ENCODE measurements around the gene TAS2R1.
"Not testable (repeated sequence)": the region's sequence is repeated elsewhere in the genome, so short reads cannot be mapped to it uniquely, and the experiment has no call there.

TAS2R1 gene

DNA sequence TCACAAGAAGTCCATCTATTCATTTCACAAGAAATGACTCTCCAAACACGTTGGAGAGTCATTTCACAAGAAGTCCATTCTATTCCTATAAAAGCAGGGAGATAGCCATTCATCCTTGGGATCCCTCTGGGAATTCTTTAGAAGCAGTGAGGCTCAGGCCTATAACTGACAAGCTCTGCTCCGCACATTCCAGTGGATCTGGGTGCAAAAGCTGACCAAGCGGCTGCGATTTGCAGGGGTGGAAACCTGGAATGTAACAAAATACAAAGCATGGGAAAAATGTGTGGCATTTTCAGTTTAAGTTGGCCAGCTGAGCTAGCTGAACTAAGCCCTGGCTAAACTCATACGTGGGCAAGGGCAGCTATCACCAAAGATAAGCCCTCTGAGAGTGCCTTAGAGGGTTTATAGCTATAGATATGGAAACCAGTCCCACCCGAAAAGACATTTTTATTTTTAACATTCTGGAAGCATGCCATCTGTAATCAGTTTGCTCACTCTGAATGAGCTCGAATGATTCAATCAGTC lies 8.7 kb downstream of the TAS2R1 start:
- no peak for DNase-seq

DNA sequence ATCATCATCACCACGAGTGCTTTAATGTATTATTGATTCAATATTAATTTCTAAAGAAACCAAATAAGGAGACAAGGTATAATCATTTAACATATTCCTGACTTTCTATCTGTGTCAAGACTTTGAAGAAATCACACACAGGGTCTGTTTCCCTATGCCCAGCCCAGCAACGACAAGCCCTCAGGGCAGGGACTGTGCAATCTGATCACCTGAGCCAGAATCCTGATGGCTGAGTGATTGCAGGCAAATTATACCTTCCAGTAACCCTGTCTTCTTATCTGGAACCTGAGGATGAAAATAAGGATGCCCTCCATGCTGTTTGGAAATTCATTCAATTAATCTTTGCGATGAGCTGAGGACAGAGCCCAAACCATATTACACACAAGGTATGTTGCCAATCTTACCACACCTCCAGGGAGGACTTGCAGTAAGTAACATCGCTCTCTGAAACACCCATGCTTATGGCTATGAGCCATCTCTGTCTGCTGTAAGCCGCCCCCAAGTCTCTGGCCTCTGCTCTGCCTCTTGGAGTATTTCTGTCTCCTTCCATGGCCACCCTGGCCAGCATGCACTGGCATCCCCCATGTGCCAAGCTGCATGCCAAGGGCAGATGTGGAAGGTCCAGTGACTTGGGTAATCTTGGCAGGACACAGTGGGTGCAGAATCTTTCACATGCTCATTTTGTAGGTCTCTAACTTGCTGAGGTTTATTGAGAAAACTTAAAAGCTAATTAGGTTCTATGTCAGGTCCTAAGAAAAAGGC lies 10.6 kb downstream of the TAS2R1 start:
- DNase-seq: no peak

DNA sequence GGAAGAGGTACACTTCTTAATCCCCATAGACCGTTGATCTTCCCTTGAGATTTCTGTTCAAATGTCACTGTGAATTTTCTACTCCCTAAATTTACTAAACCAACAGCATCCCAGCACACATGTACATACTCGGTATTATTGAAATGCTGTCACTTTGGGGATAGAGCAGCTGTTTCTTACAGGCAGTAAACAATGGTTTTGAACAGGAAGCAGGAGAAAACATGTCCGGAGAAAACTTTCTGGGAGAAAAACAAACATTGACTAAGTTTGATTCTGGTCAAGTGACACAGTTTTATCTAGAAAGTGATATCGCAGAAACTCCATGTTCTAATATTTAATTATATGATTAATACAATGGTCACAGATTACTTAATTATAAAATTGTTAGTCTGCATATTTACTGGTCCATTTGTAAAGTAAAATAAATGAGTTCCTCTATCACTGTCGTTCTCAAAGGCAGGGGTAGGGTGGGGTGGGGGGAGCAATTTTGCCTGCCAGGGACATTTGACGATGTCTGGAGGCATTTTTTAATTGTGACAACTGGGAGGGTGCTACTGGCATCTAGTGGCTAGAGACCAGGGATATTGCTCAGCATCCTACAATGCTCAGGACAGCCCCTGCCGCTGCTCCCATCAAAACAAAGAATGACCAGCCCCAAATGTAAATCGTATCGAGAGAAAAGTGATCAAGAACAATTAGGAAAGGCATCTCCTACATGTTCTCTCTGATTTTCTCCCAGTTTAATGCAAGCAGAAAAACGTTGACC lies 12.2 kb downstream of the TAS2R1 start:
- DNase-seq: no peak

DNA sequence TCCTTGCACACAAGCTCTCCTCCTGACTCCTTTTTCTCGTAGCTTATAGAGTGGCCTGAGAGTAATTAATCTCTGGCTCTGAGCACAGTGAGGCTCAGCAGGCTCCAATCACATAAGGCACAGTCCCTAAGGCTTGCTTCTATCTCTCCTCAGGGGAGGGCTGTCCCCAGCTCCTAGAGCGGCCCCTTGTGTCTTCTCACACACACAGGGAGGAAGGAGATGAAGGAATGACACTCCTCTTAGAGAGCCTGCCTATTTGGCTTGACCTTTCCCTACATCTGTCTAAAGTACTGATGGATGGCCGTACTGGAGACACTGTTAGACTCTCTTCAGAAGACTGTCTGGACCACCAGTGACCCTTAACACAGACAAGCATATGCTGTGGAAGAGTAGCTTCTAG lies 12.9 kb downstream of the TAS2R1 start:
- DNase-seq: no peak

DNA sequence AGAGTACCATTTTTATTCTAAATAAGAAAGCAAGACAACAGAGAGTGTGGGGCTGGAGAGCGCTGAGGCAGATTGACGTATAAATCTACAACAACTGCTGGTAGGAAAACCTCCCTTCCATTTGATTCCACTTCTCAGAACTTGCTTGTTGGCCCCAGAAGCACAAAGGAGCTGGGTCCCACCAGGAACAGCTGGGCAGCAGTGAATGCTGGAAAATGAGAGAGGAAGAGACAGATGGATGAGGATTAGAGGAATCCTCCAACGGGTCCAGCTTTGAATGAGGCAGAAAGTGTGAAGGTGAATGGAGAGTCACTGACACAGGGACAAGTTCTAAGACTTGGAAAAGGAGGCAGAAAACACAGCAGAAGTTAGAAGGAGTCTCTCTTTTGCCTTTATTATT lies 14.8 kb downstream of the TAS2R1 start:
- DNase-seq: no peak

DNA sequence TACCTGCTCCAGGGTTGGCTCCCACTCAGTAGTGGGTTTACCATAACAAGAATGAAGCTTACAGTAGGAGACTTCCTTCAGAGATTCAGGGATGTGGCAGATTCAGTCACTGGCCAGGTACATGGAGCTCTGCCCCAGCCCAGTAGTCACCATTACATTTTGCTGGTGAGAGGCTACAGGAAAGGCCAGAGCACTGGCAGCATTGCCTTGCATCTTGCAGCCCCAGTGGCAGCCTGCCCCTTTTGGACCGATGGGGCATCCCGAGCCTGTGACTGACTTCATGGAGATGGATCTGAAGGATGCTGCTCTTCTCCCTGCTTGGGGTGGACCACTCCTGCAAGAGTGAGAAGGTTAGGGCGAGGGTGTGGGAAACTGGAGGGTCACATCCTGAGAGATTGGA lies 16.8 kb downstream of the TAS2R1 start:
- no peak for DNase-seq

DNA sequence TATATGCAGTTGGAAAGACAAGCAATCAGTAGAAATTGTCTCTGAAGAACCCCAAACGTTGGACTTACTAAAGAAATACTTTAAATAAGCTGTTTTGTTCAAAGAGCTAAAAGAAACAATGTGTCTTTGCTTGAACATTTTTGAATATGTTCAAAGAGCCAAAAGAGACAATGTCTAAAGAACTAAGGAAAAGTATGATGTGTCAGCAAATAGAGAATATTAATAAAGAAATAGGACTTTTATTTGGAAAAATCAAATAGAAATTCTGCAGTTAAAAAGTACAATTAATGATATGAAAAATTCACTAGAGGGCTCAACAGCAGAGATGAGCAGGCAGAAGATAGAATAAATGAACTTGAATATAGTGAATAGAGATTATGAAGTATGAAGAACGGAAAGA lies 19.2 kb downstream of the TAS2R1 start:
- DNase-seq: no peak

DNA sequence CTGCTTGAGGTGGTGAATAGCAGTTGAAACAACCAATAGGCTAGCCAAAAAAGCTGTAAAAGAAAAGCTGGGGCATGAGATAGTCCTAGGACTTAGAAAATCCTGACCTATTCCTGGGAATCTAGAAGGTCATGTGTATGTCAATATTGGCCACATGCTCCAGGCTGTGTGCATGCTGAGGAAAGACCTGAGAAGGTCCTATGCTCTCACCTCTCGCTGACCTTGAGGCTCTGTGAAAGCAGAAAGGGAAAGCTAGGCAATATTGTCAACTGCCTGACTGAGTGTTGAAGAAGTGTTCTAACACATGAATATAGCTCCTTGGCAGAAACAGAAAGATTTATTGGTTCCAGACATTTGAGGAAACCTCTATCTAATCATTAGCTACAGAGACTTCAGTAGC lies 19.8 kb downstream of the TAS2R1 start:
- DNase-seq: no peak

DNA sequence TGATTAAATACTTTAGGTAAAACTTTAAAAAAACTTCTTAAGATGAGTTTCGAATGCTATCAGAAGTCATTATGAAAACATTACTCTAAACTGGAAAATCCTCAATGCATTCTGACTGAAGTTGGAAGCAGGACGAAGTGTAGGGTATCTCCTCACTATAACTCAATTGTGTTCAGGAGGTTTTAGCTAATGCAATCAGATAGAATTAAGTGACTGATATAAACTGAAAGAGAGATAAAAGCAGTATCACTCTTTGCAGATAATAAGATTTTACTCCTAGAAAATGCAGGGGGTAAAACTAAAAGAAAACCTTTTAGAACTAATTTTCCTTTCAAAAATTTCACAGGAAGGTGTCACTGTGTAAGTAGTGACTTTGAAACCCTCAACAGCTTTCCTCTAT lies 22.1 kb downstream of the TAS2R1 start:
- DNase-seq: no peak

DNA sequence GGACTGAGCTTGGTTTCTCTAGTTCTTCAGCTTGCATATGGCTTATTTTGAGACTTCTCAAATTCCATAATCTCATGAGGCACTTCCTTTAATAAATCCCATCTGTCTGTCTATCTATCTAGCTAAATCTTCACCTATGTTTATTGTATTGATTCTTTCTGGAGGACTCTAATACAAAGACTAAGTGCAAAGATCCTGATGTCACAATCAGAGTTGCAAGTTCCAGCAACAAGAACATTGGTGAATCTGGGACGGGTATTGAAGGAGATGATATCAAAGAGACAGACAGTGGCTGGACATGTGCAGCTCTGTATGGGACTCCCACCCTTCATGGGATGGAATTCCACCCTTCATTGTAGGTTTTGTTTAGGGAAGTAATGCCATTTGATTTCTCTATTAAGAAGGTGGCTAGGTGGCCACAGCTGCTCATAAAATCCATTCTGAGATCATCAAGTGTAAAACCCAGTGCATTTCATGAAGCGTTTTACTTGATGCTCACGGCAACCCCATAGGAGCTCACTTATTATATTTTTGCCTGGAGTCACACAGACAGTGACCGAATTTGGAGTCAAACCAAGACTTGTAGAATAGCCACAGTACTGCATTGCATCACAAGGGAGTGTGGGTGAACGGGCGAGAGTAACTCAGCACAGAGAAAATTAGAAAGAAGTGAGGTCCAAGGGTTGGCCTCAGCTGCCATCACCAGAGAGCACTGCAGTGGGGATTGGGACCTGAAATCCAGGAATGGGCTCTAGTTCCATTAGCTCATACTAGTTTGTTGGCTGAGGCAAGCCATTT lies 24.9 kb downstream of the TAS2R1 start:
- no peak for DNase-seq

DNA sequence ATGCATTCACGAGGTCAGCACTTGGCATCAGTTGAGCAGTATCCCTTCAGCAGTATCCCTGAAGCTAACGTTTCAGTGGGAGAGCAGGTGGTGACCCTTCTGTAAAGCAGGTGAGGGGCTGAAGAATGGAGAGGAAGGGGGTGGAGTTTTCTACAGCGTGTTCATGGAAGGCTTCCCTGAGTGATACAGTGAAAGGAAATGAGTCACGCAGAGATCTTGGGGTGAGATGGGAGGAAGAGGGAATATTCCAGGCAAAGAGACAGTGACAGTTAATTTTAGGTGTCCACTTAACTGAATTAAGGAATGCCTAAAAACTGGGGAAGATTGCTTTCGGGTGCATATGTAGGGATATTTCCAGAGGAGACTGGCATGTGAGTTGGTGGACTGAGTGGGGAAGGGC lies 25.7 kb downstream of the TAS2R1 start:
- DNase-seq: no peak

DNA sequence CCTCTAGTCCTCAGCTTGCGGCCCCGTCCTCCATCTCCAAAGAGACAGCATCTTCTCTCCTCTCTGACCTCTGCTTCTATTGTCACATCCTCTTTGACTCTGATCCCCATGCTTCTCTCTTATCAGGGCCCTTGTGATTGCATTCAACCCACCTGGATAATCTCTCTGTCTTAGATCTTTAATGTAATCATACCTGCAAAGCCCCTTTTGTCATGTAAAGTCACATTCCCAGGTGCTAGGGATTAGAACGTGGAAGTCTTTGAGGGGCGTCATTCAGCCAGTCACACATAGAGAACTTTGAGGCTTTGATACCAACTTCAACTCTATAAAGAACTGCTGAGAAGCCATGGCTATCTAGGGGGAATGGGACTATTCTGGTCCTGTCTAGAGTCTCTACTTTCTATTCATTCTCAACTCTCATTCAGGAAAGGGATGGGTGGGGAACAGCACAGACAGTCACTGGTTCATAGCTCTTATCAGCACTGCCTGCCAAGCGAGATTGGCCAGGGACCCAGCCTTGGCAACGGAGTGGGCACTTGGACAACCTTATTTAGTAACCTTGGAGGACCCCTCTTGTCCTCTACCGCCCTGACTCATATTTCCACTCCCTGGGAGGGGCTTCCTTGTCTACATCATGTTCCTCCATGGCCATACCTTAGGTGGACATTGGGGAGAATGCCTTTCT lies 29.0 kb downstream of the TAS2R1 start:
- DNase-seq: no peak

DNA sequence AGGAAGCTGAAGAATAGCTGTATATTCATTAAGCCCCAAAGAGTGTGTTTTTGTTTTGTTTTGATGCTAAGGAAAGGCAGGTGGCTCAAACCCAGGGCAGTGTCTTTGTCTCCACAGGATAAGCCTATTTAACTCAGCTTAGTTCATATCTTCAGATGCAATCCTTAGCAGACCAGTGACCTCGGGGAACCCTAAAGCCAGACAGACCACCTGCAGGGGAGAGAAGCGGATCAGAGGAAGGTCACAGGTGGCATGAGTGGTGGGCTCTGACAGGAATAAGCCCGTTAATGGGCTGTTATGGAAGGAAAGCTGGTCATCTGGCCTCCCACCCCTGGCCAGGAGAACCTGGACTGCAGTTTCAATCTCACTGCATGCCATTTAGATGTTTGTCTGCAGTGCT lies 30.8 kb downstream of the TAS2R1 start:
- DNase-seq: no peak

DNA sequence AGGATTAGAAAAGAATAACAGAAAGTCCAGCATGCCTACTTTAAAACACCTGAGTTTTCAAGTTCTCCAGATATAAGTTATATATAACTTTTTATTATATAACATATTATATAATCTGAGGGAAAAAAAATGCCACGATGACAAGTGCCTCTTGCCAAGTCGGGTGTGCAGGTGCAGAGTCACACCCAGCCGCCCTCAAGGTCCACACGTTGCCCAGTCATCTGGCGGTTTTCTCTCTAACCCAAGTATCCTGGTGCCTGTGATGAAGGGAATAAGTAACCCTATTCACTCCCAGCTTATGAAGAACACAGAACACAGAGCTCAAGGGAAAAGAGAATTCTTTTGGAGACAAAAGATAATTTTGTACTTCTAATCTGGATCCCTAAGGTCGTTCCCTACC lies 31.8 kb downstream of the TAS2R1 start:
- not testable (repeated sequence) for DNase-seq

DNA sequence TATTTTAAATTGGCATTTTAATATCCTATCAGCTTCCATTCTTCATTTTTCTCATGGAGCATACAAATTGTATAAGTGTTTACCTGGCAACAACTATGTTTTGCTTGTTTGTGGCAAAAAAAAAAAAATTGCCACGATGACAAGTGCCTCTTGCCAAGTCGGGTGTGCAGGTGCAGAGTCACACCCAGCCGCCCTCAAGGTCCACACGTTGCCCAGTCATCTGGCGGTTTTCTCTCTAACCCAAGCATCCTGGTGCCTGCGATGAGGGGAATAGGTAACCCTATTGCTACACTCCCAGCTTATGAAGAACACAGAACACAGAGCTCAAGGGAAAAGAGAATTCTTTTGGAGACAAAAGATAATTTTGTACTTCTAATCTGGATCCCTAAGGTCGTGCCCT lies 32.8 kb downstream of the TAS2R1 start:
- DNase-seq: not testable (repeated sequence)

DNA sequence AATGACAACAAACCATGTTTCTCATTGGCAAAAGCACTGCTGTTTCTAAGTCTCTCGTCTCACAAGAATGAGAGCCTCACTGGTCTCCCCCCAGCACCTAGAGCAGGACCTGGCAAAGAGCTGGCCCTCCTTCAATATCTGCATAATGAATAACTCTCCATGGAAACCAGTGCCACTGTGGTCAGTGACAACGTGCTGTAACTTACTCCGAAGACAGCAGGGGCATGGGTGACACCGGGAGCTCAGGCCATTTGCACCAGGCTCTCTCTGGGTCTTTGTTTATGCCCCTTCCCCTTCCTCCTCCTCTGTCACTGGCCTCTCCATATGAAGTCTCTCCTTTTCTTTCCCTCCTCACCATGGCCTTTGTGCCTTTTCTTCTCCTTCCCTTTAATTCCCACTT lies 33.3 kb downstream of the TAS2R1 start:
- DNase-seq: no peak

DNA sequence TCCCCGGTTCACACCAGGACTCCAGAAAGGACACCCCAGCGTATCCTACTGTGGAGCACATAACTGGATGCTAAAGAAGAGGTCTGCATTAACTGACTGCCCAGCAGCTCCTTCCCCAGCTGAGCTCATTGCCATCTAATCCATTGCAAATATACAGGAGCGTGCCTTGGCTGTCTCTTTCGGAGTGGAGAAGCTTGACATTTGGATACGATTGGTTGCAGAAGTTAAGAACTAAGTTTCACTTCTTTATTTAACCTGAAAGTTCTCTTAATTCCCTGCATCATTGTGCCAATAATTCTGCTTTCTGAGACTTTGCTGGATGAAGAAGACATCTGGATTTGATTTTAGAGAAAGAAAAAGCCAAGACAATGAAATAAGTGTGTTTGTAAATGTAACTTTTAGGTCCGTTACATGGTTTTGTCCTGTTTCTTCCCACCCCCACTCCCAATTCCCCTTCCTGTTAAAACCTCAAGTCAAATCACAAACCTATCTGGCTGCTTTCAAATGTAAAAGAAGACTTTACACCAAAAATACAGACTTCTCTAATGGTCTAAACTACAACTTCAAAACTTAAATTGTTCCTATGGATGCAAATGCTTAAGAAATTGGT lies 33.9 kb downstream of the TAS2R1 start:
- DNase-seq: no peak

DNA sequence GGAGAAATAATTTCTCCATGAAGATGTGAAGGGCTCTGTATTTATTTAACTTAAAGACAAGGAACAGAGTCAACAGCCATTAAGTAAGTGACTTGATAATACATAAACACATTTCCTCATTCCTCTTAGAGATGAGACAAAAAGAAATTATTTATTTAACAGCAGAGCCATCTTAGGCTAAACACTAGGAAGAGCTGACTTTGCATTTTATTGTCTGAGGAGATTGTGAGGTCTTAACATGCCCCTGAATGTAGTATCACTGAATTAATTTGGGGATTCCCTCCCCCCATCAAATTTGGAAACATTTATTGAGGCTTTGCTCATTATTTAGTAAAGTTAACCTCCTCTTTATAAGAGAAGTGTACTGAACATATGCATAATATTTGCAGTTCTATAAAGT lies 35.2 kb downstream of the TAS2R1 start:
- no peak for DNase-seq

DNA sequence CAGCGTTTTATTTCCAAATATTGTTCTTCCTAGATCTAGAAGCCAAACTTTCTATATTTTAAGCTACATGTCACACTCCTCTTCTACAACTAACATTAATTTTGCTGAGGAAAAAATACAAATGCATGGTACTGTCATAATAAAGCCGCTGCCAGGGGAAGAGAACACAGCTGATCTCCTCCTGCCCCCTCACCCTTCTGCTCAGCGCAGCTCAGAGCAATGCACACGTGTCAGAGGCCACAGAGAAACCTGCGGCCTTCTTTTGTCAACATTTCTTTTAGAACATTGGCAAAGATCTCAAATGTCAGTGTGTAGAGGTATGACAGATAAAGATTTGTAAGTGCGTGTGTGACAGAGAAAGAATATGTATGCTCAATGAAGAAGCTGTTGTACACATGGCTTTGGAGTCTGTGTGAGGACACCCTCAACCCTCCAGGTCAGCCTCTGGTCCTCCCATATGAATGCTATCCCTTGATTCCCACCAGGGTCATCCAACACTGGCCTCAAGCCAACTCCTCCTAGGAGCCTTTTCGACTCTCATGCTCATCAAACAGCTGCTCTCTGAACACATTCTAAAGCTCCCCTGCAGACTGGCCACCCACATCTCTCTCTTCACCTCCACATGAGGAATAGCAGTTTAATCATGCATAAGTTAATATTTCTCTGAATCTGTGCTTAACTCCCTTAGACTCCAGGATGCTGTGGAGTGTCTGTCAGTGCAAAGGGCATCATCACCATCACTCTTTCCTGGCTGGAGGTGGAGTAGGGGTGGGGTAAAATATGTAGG lies 40.9 kb downstream of the TAS2R1 start:
- DNase-seq: no peak

DNA sequence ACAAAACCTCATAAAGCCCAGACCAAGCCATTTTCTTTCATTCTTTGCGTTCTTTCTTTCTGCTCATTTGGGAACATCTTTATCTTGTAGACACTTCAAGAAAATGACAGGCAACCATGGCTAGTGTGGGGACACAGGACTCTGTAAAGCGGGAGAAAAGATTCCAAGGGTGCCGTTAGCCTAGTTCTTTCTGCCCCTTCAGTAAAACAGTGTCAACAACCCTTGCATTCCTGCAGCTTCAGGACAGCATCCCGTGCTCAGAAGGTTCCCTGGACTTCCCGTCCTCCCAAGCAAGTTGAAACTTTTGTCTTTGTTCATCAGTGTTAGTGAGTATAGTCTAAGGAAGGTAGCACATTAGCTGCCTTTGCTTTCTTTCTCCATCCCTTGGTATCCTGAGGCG lies 41.9 kb downstream of the TAS2R1 start:
- no peak for DNase-seq

DNA sequence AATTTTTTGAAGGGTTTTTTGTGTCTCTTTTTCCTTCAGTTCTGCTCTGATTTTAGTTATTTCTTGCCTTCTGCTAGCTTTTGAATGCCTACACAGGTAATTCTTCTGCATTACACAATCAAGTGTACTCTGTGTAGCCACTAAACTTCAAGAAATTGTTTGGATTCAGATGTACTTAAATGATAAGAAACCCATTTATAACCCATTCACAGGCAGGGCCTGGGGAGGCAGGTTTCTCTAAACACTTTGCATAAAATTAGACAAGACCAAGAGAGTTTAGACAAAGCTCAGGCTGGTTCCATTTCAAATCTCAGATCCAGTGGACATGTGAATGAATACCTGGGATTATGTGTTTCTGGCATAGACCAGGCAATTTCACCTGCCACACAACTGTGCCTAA lies 43.0 kb downstream of the TAS2R1 start:
- DNase-seq: no peak

DNA sequence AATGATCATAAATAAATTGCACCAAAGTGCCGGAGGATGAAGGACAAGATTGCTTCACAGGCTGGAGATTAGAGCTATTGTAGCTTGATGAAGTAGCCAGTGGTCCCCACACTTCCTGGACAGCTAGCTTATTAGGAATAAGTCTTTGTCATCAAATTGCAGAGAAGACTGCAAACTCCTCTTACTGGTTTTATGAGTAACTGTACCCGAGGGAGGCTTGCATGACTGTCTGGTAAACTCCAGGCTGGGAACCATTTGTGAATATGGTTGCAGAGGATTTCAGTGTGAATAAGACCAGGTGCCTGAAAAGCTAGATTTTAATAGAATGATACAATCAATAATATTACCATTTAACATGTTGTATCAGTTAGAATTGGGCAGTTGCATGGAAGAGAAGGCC lies 47.7 kb downstream of the TAS2R1 start:
- DNase-seq: no peak

Data from OCI-M1 (cell line).